ENCODE data around the gene MORF4L1.

GRCh38 chr15:78879517-78880241, 7.0 kb downstream of the MORF4L1 start:
- TF ChIP-seq POLR2A (IDR thresholded peaks at IDR 0.05; ENCODE audit: low read depth, low read length) = no peak
- TF ChIP-seq TAF1 (IDR thresholded peaks at IDR 0.05; ENCODE audit: borderline replicate concordance, low read depth, low read length) = no peak
- TF ChIP-seq POLR2AphosphoS5 (IDR thresholded peaks at IDR 0.05; ENCODE audit: low read depth, low read length) = no peak
